ENCODE results near the gene PLVAP.

DNA sequence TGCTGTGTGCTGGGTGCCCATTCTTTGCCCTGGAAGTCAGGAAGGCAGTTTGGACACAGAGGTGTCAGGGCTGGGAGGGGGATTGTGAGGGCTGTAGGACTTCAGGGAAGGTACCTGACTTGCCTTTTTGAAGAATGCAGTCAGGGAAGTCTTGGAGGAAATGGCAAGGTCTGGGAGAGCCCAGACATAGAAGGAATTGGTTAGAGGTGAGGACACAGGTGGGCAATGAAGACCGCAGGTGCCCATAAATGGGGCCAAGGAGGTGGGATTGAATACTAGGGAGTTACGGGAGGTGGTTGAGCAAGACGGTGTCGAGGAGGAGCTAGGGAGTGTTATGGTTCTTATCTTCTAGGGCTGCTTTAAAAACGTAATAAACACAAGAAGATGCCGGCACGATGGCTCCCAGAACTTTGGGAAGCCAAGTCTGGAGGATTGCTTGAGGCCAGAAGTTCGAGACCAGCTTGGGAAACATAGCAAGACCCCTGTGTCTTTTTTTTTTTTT is 69.2 kb downstream of the PLVAP start:
- TF ChIP-seq CTCF (IDR thresholded peaks at IDR 0.05; ENCODE audit: insufficient read depth, low read length, poor library complexity, severe bottlenecking) = no peak
- no peak for TF ChIP-seq EZH2phosphoT487 (conservative IDR thresholded peaks at IDR 0.05; ENCODE audit: low read length)
